GM18873 (cell line): ENCODE results near the gene MCRIP2.

Experiments
- ATAC-seq: cut with Tn5 transposase; IDR thresholded peaks from one replicate; pipeline ENCODE4 v1.9.1; 2021; ENCODE audit warnings: mild to moderate bottlenecking, moderate library complexity, moderate number of reproducible peaks; ENCODE audit not compliant: unreplicated experiment, low FRiP score

MCRIP2 gene

GRCh38 chr16:667780-668518 lies 26.3 kb downstream of the MCRIP2 start, which contains the start of gene RHOT2:
Gene RHOT2 (plus strand): TSS chr16:668132. CDS start chr16:668200, 68 bp downstream.
- ATAC-seq = no peak

- no peak for ATAC-seq
Observed at GRCh38 chr16:668519-669171, 27.0 kb downstream of the MCRIP2 start.

- ATAC-seq = no peak
Observed at GRCh38 chr16:669666-670065, 28.0 kb downstream of the MCRIP2 start.

- no peak for ATAC-seq
Observed at GRCh38 chr16:670485-671352, 29.1 kb downstream of the MCRIP2 start.

- ATAC-seq = no peak
Observed at GRCh38 chr16:671353-672131, 29.9 kb downstream of the MCRIP2 start.

GRCh38 chr16:672371-672770 lies 30.7 kb downstream of the MCRIP2 start:
- no peak for ATAC-seq

- ATAC-seq = no peak
Observed at GRCh38 chr16:672851-673250, 31.2 kb downstream of the MCRIP2 start.

GRCh38 chr16:673399-673991 lies 31.9 kb downstream of the MCRIP2 start:
- no peak for ATAC-seq

- no peak for ATAC-seq
Observed at GRCh38 chr16:674214-674881, 32.7 kb downstream of the MCRIP2 start.

GRCh38 chr16:674968-675883 lies 33.6 kb downstream of the MCRIP2 start, which contains the start of gene RHBDL1:
Gene RHBDL1 (plus strand): TSS chr16:675671. CDS start chr16:675791, 120 bp downstream.
- ATAC-seq = no peak

- ATAC-seq = no peak
Observed at GRCh38 chr16:675884-676564, 34.4 kb downstream of the MCRIP2 start.

- ATAC-seq = no peak
Observed at GRCh38 chr16:676565-676902, 34.9 kb downstream of the MCRIP2 start.

- ATAC-seq = no peak
Observed at GRCh38 chr16:676913-677312, 35.3 kb downstream of the MCRIP2 start.

- ATAC-seq = no peak
Observed at GRCh38 chr16:677316-678190, 35.9 kb downstream of the MCRIP2 start.

GRCh38 chr16:678209-678857 lies 36.7 kb downstream of the MCRIP2 start:
- no peak for ATAC-seq
